ENCODE results near the gene LRRK1.

The LRRK1 gene

DNA sequence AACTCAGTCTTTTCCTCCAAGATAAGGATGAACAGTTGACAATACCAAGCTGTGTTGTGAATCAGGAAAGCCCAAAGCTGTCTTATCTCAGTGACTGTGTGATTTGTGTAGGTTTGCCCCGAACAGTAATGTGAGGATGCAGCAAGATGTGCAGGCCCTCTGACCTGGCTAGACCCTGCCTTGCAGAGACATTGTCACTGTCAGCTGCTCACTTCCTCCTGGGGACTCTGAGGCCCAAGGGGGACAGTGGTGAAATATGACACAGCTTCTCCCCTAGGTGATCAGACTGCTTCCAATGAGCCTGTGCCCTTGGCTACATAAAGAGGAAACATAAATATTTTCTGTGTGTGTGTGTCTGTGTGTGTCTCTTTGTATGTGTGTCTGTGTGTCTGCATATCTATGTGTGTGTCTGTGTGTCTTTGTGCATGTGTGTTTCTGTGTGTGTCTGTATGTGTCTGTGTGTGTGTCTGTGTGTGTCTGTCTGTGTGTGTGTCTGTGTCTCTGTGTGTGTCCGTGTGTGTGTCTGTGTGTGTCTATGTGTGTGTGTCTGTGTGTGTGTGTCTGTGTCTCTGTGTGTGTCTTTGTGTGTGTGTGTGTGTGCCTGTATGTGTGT is 21.7 kb downstream of the LRRK1 start:
- DNase-seq, result peak; percentile 24

DNA sequence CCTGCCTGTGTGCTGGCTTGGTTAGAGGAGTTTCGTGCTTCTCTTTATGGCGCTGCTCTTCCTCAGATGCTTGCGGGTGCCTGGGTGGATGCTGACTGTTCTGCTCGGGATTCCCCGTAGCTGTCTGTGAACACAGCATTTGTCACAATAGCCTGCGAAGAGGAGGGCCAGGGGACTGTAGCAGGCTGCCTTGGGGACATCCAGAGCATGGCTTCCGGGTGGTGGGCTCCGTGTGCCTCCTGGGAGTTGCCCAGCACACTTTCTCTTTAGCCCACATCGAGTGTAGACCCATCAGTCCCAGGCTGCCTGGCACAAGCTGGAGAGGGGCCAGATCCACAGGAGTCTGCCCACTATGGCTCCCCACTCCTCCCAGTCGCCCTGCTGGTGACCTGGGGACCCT is 22.4 kb downstream of the LRRK1 start:
- no peak for DNase-seq

DNA sequence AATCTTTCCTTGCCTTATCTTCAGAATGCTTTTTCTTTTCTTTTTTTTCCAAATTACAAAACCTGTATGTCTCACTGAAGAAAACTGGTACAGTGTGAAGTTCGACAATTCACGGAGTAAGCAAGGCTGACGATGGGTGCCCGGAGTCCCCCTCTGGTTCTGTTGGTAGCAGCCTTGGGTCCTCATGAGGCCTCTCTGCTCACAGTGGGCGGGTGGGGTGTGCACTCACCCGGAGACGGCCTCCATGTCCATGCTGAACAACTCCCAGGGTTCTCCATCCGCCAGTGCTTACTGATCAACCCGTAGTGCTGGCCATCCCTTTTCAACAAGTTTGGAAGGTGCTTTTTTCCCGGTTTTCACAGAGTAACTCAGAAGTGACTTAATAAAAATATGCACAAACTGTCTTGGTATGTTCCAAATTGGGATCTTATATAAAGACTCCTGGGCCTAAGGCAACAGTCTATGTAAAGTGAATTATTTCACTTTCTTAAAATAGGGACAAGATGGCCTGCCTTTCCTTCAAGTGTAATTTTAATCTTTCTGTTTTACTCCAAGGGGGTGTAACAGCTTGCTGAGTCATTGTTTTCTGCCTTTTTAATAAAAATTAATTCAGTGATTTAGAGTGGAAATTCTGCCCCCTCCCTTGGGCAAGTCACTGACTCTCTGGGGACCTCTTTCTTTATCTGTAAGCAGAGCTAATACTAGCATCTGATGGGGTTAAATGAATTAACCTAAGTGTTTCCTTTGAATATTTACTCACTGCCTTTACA is 23.7 kb downstream of the LRRK1 start:
- no peak for DNase-seq

DNA sequence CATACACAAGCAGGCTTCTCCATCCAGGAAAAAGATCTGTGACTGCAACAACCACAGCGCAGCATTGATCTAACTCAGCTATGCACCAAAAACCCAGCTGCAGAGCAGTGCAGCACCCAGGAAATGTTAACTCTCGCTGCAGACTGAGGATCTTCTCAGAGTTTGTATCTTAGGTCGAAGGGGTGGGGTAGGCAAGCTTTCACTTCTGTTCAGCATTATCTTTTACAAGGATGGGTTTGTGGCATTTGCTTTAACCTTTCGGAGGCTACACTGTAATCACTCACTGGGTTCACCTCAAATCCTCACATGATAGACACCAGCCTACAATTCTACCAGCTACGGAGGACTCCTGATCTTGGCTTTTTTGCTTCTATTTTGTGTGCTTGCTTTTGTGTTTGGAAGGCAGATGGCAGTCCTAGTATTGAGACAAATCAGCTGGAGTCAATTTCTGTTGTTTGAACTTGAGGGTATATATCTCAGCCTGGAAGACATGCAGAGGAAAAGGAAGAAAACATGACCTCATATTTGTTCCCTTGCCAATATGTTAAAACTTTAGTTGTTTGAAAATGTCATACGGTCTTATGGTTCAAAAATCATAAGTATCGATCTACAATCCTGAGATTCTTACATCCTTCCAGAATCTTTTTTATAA is 25.2 kb downstream of the LRRK1 start:
- DNase-seq, result no peak

DNA sequence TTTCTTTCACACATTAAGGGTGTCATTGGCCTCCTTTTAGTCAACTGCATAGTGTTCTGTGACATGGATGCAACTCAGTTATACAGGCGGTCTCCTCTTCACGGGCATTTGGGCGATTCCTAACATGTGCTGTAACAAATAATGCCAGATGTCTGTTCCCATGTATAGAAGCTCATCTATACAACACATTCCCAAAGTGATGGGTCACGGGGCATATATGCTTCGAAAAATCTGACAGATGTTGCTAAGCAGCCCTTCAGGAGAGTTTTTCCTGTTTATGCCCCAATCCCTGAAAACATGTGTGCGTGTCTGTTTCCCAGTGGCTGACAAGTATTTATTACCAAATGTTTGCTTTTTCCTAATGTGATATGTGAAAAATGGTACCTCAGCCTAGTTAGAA is 25.8 kb downstream of the LRRK1 start:
- no peak for DNase-seq

DNA sequence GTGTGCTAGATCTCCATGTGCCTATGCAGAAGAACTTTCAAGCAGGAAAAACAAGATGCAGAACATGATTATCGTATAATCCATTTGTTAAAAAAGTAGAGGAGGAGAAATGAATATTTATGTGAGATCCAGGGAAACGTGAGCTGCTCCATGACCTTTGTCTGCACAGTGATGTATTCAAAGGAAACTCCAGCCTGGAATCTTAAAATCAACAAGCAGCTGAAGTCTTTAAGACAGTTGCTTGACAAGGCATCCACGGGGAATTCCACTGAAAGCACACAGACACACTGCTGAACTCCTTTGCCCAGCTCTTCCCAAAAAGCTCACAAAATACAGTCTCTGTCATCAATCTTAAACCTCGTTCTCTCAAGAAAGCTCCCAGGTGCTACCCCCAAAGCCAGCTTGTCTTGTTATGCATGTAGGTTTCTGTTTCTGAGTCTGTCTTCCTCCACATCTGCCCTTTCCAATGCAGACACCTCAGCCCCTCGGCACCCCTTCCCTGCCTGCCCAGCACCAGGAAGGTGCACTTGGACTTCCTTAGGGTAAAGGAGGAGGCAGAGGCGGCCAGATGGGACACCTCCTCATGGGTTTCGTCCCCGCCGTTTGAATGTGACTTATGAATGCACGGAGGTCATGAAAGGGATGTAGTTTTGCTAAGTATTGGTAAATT is 28.7 kb downstream of the LRRK1 start:
- no peak for DNase-seq

DNA sequence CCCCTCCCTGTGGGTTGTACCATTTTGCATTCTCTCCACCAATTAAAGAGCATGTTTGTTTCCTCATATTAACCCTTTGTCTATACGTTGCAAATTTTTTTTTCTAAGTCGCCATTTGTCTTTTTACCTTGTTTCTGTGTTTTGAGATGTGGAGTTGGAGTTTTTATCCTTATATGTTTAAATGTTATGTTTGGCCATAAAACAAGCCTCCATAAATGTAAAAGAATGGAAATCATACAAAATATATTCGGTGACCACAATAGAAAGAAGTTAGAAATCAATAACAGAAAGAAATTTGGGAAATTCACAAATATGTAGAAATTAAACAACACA is 29.2 kb downstream of the LRRK1 start:
- no peak for DNase-seq

DNA sequence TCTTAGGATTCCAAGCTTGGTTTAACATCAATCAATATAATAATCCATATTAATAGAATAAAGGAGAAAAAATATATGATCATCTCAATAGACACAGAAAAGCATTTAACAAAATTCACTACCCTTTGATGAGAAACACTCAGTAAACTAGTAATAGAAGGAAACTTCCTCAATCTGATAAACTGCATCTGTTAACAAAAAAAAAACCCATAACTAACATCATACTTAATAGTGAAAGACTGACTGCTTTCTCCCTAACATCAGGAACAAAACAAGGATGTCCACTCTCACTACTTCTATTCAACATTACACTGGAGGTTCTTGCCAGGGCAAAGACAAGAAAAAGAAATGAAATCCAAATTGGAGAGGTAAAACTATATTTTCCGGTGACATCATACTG is 30.5 kb downstream of the LRRK1 start:
- DNase-seq, result no peak

DNA sequence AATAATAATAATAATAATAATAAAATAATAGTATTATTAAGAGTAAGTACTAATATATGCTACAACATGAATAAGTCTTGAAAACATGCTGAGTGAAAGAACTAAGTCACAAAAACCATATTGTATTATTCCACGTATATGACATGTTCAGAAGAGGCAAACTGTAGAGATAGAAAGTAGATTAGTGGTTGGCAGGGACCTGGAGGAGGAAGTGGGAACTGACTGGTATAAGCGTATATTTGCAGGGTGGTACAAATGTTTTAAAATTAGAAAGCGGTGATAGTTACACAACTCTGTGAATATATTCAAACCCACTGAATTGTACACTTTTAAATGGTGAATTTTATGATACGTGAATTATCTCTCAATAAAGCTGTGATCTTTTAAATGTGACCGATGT is 32.8 kb downstream of the LRRK1 start:
- no peak for DNase-seq

DNA sequence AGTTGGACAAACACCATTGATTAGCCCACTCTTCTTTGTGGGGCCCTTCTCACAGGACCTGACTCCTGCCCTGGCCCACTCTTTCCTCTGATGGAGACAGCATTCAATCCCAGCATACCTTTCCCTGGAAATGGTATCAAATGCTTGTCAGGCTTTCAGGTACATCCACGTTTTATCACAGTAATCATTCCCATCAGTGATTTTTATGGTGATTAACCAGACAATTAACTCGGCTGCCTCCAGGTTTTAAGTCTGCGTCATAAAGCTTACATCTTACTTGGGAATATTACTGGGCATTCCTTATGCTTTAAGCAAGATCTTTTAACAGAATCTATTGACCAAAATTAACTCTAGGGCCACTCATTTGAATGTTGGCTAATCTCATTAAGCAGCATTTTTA is 33.4 kb downstream of the LRRK1 start:
- no peak for DNase-seq

DNA sequence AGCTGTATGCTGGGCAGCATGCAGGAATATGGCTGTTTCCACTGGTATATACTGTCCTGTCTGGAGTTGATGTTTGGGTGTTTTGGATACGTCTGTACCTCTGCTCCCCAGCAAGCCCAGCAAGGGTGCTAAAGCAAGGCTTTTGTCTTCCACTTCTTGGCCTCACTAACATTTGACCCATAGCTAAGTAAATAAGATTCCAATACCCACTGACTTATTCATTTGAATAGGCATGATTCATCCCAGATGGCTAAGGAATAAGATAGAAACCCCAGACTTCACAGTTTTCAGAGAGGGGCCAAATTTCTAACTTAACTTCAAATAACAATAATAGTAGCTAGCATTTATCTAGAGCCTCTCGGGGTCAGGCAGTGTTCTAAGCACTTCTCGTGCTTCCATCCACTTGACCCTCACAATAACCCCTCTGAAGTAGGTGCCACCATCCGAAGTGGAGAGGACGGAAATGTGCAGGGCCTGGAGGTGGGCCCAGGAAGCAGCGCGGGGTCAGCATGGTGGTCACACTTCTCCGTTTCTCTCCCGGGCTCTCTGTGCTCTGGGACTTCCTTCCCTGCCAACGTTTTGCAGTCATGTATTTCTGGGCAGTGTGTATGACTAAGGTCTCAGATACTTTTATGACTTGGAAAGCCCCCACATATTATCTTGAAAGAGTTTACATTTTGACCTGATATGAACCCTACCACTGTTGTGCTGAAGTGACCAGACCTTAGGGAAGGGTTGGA is 39.3 kb downstream of the LRRK1 start:
- DNase-seq, result no peak

DNA sequence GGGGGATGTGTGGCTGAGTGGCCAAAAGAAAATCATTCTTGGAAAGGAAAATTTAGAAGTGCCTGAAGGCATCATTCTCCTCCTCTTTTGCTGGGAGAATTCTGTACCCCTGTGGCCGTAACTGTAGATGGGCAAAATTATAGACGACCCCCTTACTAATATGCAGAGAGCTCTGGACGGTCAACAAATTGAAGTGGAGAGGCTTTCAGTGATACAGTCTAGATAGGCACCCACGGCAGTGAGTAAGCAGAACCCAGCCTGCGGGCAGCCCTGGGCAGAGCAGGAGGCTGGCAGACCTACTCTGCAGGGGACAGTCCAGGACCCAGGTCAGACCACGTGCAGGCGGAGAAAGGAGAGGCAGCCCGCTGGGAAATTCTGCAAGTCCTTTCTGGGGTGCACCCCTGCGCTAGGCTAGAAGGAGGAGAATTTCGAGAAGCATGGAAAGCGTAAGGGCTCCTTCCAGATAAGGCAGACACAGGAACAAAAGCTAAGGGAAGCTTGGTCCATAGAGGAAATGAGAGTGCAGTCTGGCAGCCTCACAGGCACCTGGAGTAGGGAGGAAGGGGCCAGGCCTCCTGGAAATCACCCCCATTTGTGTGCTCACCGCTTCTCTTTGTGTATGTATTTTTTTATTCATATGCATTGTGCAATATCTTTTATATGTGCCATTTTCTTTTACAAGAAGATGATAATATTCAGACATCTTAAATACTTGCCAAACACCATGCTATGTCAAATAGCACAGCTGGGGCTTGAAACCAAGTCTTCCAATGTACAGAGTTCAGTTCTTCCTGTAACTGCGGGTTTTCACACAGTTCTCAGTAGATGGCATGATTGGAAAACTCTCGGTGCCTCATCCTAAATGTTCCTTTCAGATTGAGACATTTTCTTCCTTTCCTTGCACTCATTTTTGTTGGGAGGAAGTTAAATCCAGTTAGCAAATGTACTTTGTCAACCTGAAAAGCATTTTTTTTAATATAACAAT is 40.2 kb downstream of the LRRK1 start:
- no peak for DNase-seq

DNA sequence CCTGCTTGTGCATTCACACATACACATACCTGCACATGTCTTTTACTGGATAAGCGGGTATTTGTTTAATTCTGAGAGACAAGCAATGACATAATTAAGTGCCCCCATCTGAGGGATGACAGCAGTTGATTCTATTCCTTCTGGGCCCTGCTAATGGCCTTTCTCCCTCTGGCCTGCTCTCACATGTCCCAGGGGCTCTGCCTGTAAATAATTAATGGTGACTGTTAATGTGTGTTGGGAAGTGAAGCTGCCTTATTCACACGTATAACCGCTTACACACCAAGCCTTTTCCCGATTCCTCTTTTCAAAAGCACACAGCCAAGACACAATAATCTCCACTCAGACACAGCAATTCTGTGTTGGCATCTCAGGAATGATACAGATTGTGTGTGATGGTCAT is 47.8 kb downstream of the LRRK1 start:
- no peak for DNase-seq

DNA sequence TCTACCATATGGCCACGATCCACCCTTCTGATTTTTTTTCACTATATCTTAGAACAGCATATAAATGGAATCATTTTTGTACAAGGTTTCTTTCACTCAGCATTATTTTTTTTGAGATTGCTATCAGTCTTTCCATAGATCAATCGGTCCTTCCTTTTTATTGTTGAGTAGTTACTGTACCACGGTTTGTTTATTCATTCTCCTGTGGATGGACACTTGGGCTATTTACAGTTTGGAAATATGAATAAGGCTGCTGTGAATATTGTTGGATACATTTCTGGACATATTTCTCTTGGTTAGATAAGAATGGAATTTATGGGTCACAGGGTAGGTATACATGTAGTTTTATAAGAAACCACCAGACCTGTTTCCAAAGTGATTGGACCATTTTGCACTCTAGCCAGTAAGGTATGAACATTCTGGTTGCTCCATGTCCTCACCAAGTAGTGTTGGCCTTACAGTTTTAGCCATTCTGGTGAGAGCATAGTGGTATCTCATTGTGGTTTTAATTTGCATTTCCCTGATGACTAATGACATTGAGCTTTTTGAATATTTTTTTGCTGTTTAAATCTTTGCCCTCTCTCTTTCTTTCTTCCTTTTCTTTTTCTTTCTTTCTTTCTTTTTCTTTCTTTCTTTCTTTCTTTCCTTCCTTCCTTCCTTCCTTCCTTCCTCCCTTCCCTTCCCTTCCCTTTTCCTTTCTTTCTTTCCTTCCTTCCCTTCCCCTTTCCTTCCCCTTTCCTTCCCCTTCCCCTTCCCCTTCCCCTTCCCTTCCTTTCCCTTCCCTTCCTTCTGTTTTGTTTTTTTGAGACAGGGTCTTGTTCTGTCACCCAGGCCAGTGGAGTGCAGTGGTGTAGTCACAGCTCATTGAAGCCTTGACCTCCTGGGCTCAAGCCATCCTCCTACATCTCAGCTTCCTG is 49.2 kb downstream of the LRRK1 start:
- DNase-seq, result no peak

DNA sequence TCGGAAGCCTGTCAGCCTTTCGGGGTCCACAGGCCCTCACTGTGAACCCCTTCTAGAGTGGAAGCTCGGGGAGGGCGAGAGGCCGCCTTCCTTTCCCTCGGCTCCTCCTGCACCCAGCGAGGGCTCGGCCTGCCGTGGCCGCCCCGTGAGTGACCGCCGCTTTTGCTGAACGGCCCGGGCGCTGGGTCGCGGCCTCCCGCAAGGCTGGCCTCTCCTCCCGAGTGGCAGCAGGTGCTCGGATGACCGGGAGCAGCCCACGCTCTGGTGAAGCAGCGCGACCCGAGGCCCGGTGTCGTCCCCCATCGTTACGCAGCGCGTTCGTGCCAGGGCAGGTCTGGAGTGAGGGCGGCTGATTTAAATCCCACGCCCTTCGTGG is 53.8 kb downstream of the LRRK1 start:
- no peak for DNase-seq

DNA sequence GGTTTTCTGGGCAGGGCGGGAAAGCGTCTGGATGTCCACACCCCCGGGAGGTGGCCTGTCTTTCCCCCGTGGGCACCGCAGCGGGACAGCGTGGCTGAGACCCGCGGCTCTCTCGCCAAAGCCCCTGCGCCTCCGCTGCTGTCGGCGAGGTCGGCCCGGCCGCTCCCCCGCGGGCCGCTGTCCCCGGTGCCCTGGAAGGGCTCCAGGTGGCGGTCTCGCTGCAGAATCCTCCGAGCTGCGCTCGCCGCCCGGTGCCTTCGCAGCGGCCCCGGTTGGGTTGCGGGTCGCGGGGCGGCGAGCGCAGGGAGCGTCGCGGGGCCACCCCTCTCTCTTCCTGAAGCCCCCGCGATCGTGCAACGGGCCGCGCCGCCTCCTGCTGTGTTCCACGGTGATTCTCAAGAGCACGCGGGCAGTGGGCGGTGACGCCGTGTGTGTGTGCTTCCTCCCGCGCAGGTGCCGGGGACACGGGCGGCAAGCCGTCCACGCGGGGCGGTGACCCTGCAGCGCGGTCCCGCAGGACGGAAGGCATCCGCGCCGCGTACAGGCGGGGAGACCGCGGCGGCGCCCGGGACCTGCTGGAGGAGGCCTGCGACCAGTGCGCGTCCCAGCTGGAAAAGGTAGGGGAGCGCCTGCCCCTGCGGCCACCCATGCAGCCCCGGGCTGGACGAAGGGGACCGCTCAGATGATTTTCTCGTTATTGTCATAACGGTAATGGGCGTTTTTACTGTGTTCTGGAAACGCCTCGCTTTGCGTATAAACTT is 54.4 kb downstream of the LRRK1 start:
- no peak for DNase-seq

DNA sequence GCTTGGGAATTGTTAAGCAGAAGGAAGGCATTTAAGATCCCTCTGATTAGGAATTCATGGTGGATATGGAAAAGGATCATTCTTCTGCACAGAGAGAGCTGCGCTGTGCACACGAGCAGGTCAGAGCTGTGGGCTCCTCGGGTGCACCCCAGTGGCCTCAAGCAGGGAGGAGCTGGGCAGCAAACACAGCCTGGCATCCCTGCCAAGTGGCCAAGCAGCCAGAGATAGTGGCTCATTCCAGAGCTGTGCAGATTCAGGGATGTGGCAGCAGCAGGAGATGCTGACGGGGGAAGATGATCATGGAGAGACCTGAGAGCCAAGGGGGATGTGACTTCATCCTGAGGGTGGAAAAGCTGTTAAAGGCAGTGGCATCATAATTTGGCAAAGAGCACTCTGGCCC is 55.9 kb downstream of the LRRK1 start:
- no peak for DNase-seq

DNA sequence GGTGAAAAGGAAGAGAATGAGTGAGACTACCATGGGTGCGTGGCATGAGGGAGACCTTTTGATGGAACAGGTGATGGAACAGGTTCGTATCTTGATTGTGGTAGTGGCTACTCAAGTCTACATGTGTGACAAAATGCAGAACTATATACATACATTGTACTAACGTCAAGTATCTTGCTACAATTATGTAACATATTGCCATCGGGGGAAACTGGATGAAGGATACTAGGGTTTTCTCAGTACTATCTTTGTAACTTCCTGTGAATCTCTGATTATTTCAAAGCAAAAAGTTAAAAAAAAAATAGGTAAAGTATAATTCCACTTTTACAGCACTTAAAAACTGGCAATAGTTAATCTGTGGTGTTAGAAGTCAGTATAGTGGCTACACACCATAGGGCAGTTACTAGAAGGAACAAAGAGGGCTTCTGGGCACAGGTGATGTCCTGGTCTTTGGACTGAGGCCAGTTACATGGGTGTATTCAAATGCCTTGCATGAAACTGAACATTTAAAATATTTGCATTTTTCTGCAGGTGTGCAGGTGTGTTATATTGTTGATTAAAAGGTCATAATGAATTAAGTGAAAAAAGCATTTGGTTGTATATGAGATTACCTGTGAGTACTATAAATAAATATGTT is 61.4 kb downstream of the LRRK1 start:
- DNase-seq, result no peak

DNA sequence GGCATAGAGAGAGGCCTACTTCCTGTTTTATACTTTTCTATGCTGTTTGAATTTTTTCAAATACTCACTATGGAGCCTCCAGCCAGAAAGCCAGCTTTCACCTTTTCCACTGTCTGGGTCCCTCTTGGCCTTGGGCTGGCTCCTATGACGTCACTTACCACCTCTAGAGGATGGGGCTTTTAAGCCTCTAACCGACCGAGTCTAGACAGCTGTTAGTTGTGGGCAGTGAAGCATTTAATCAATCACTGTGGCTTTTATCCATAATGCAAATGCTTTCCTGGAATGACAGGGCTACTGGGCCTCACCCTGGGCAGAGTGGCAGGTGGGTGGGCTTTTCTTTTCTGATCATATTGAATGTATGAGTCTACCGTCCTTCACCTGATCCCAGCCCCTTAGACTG is 61.9 kb downstream of the LRRK1 start:
- DNase-seq, result no peak

DNA sequence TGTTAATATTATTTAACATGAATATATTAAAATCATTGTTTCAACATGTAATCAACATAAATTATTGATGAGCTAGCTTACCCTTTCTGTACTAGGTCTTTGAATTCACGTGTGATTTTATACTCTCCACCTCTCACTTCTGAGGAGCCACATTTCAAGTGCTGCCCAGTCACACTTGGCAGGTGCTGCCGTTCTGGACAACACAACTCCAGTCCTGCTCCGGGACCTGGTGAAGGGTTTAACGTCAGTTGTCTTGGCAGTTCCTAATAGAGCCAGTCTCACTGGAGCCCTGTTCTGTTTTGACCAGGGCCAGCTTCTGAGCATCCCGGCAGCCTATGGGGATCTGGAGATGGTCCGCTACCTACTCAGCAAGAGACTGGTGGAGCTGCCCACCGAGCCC is 64.1 kb downstream of the LRRK1 start:
- no peak for DNase-seq
